ENCODE results near the gene CYP27C1.
"Not testable (repeated sequence)": the region's sequence is repeated elsewhere in the genome, so short reads cannot be mapped to it uniquely, and the experiment has no call there.

Gene CYP27C1

GRCh38 chr2:127216095-127216494, 4.0 kb downstream of the CYP27C1 start:
- H3K9me3 Mint-ChIP-seq = peaks cover 2 to 3% of the 10 kb centered on the region in 2 donors

GRCh38 chr2:127214201-127214600, 5.9 kb downstream of the CYP27C1 start:
- not testable (repeated sequence) for ATAC-seq (replicated peaks); H3K9me3 Mint-ChIP-seq; H3K4me3 Mint-ChIP-seq; H3K27ac Mint-ChIP-seq; H3K4me1 Mint-ChIP-seq; DNase-seq; H3K36me3 Mint-ChIP-seq
- H3K27me3 Mint-ChIP-seq = peaks cover 53 to 63% of the 10 kb centered on the region in 2 donors

More at GRCh38 chr2:127216095-127216494, 4.0 kb downstream of the CYP27C1 start:
- Mint-ChIP-seq H3K4me1 (peaks cover 16 to 22% of the 10 kb centered on the region in 2 donors), H3K27me3 (peaks cover 50 to 71% of the 10 kb centered on the region in 2 donors), H3K4me3 (no peak overlapping the region), H3K36me3 (peaks cover 3 to 6% of the 10 kb centered on the region in 2 donors), H3K27ac (no peak overlapping the region)
- no peak for ATAC-seq (replicated peaks)
- DNase-seq = no peak

GRCh38 chr2:127208313-127208712, 11.8 kb downstream of the CYP27C1 start:
- ATAC-seq (replicated peaks) (no peak), DNase-seq (no peak)
- Mint-ChIP-seq H3K27ac (no peak overlapping the region), H3K4me3 (no peak overlapping the region), H3K4me1 (no peaks in the 10 kb centered on the region), H3K36me3 (no peaks in the 10 kb centered on the region), H3K9me3 (peaks cover 0 to 2% of the 10 kb centered on the region in 2 donors), H3K27me3 (peaks cover 42 to 72% of the 10 kb centered on the region in 2 donors)

GRCh38 chr2:127205218-127206125, 14.6 kb downstream of the CYP27C1 start:
- Mint-ChIP-seq H3K27me3 (peaks cover 28 to 53% of the 10 kb centered on the region in 2 donors), H3K9me3 (no peaks in the 10 kb centered on the region), H3K36me3 (no peaks in the 10 kb centered on the region), H3K4me3 (no peak overlapping the region), H3K27ac (peak overlapping the region; percentile 81), H3K4me1 (no peaks in the 10 kb centered on the region)
- DNase-seq (no peak), ATAC-seq (replicated peaks) (no peak)

- Mint-ChIP-seq H3K9me3 (no peaks in the 10 kb centered on the region), H3K4me3 (no peak overlapping the region), H3K36me3 (no peaks in the 10 kb centered on the region), H3K4me1 (peaks cover 4 to 6% of the 10 kb centered on the region in 2 donors), H3K27ac (no peak overlapping the region), H3K27me3 (peaks cover 7 to 30% of the 10 kb centered on the region in 2 donors)
- ATAC-seq (replicated peaks) = no peak
- DNase-seq = no peak
Measured at GRCh38 chr2:127201452-127201851, 18.6 kb downstream of the CYP27C1 start.

GRCh38 chr2:127200962-127201361, 19.1 kb downstream of the CYP27C1 start:
- no peaks in the 10 kb centered on the region for H3K9me3 Mint-ChIP-seq
- H3K4me1 Mint-ChIP-seq = peaks cover 4 to 6% of the 10 kb centered on the region in 2 donors
- H3K36me3 Mint-ChIP-seq = no peaks in the 10 kb centered on the region
- peaks cover 2 to 25% of the 10 kb centered on the region in 2 donors for H3K27me3 Mint-ChIP-seq
- ATAC-seq (replicated peaks) = no peak
- no peak overlapping the region for H3K4me3 Mint-ChIP-seq
- no peak for DNase-seq
- H3K27ac Mint-ChIP-seq = no peak overlapping the region

GRCh38 chr2:127199223-127199622, 20.9 kb downstream of the CYP27C1 start:
- Mint-ChIP-seq H3K27ac (no peak overlapping the region), H3K9me3 (no peaks in the 10 kb centered on the region), H3K4me3 (no peak overlapping the region), H3K4me1 (peaks cover 4 to 6% of the 10 kb centered on the region in 2 donors), H3K36me3 (no peaks in the 10 kb centered on the region), H3K27me3 (peaks cover 0 to 10% of the 10 kb centered on the region in 2 donors)
- DNase-seq (no peak), ATAC-seq (replicated peaks) (no peak)

- H3K9me3 Mint-ChIP-seq = no peaks in the 10 kb centered on the region
- peaks cover 0 to 11% of the 10 kb centered on the region in 2 donors for H3K27me3 Mint-ChIP-seq
- H3K4me1 Mint-ChIP-seq = peaks cover 4 to 6% of the 10 kb centered on the region in 2 donors
- peak; percentile 94 to 96 for ATAC-seq (replicated peaks)
- peak overlapping the region; percentile 15 for H3K27ac Mint-ChIP-seq
- no peaks in the 10 kb centered on the region for H3K36me3 Mint-ChIP-seq
- peak; percentile 25 for DNase-seq
- H3K4me3 Mint-ChIP-seq = peak overlapping the region; percentile 74 to 75
Measured at GRCh38 chr2:127197475-127198385, 22.4 kb downstream of the CYP27C1 start.

- ATAC-seq (replicated peaks) = no peak
- Mint-ChIP-seq H3K27me3 (peaks cover 0 to 17% of the 10 kb centered on the region in 2 donors), H3K36me3 (no peaks in the 10 kb centered on the region), H3K27ac (no peak overlapping the region), H3K4me3 (no peak overlapping the region), H3K4me1 (peaks cover 4 to 6% of the 10 kb centered on the region in 2 donors), H3K9me3 (no peaks in the 10 kb centered on the region)
- no peak for DNase-seq
Measured at GRCh38 chr2:127196998-127197397, 23.1 kb downstream of the CYP27C1 start.

GRCh38 chr2:127196549-127196948, 23.6 kb downstream of the CYP27C1 start:
- no peaks in the 10 kb centered on the region for H3K9me3 Mint-ChIP-seq
- no peak overlapping the region for H3K4me3 Mint-ChIP-seq
- H3K27me3 Mint-ChIP-seq = peaks cover 0 to 19% of the 10 kb centered on the region in 2 donors
- no peaks in the 10 kb centered on the region for H3K36me3 Mint-ChIP-seq
- H3K27ac Mint-ChIP-seq = no peak overlapping the region
- ATAC-seq (replicated peaks) (no peak), DNase-seq (no peak)
- peaks cover 4 to 6% of the 10 kb centered on the region in 2 donors for H3K4me1 Mint-ChIP-seq

- H3K4me1 Mint-ChIP-seq = peaks cover 4 to 6% of the 10 kb centered on the region in 2 donors
Measured at GRCh38 chr2:127195140-127196074, 24.7 kb downstream of the CYP27C1 start.

GRCh38 chr2:127194447-127194846, 25.7 kb downstream of the CYP27C1 start:
- H3K9me3 Mint-ChIP-seq = peaks cover 0 to 1% of the 10 kb centered on the region in 2 donors
- peaks cover 4 to 6% of the 10 kb centered on the region in 2 donors for H3K4me1 Mint-ChIP-seq
- H3K4me3 Mint-ChIP-seq = no peak overlapping the region
- H3K36me3 Mint-ChIP-seq = no peaks in the 10 kb centered on the region
- H3K27me3 Mint-ChIP-seq = peaks cover 0 to 19% of the 10 kb centered on the region in 2 donors
- ATAC-seq (replicated peaks) (no peak), DNase-seq (no peak)
- H3K27ac Mint-ChIP-seq = peak overlapping the region; percentile 37

More at GRCh38 chr2:127195140-127196074, 24.7 kb downstream of the CYP27C1 start:
- H3K4me3 Mint-ChIP-seq = no peak overlapping the region
- H3K9me3 Mint-ChIP-seq = no peaks in the 10 kb centered on the region
- peaks cover 0 to 19% of the 10 kb centered on the region in 2 donors for H3K27me3 Mint-ChIP-seq
- no peak for ATAC-seq (replicated peaks)
- H3K27ac Mint-ChIP-seq = no peak overlapping the region
- no peak for DNase-seq
- no peaks in the 10 kb centered on the region for H3K36me3 Mint-ChIP-seq

GRCh38 chr2:127193967-127194280, 26.2 kb downstream of the CYP27C1 start:
- Mint-ChIP-seq H3K4me1 (peaks cover 4 to 6% of the 10 kb centered on the region in 2 donors), H3K9me3 (peaks cover 0 to 3% of the 10 kb centered on the region in 2 donors), H3K27me3 (peaks cover 3 to 22% of the 10 kb centered on the region in 2 donors), H3K27ac (no peak overlapping the region), H3K36me3 (no peaks in the 10 kb centered on the region), H3K4me3 (no peak overlapping the region)
- ATAC-seq (replicated peaks) = no peak
- no peak for DNase-seq

Measured in stimulated activated naive B cell treated with anti-CD40 and anti-IgM and Interleukin-4, amounts not matched to agents 10 μg/mL and 1 μg/mL and 100 μg/mL, for 72 hours (primary cell).